Activated CD4-positive, alpha-beta T cell treated with anti-CD3 and anti-CD28 coated beads for 36 hours (primary cell): ENCODE results near the gene NBL1. TPM values are rescaled to one million over a fixed set of nuclear protein-coding genes. Genes with fewer than 3 reads are reported as not detected.

ENCODE experiments used
- ATAC-seq: fragments of 200-7000 bp; cut with Tn5 transposase; one replicate; pipeline ENCODE4 v1.10.0; 2021; ENCODE audit warnings: mild to moderate bottlenecking, moderate library complexity
- CTCF ChIA-PET: fragments of 350-600 bp; sonication (Branson Sonifier 250); formaldehyde crosslinking; loops from one replicate; lab custom pipeline; 2021; ENCODE audit warnings: antibody characterized with exemption; lab: Charles Lee
- POLR2A ChIA-PET: fragments of 350-600 bp; sonication (Branson Sonifier 250); formaldehyde crosslinking; loops from one replicate; lab custom pipeline; 2021; ENCODE audit warnings: antibody characterized with exemption, inconsistent platforms; lab: Charles Lee
- DNase-seq: peaks from one replicate; pipeline ENCODE4 v3.0.0-alpha.2; 2020
- H3K27ac Mint-ChIP-seq: one replicate; pipeline ENCODE4 v1.8.0; 2021; ENCODE audit warnings: mixed read lengths
- H3K27me3 Mint-ChIP-seq: one replicate; pipeline ENCODE4 v1.8.0; 2021; ENCODE audit warnings: mixed read lengths
- H3K36me3 Mint-ChIP-seq: one replicate; pipeline ENCODE4 v1.8.0; 2021; ENCODE audit warnings: low read depth, mixed read lengths
- H3K4me1 Mint-ChIP-seq: one replicate; pipeline ENCODE4 v1.8.0; 2021; ENCODE audit warnings: mixed read lengths
- H3K4me3 Mint-ChIP-seq: one replicate; pipeline ENCODE4 v1.8.0; 2021; ENCODE audit warnings: mild to moderate bottlenecking, moderate library complexity, mixed read lengths
- H3K9me3 Mint-ChIP-seq: one replicate; pipeline ENCODE4 v1.8.0; 2021; ENCODE audit warnings: low read depth, mixed read lengths
- intact Hi-C, 2 experiments: fragments of 100-400 bp; cut with DNase I in 1 of 2; cut with micrococcal nuclease in 1 of 2; formaldehyde crosslinking; loops; one replicate each; pipeline versions ENCODE4 v1.14.2 to v1.15.1; 2022 to 2024; cut with DNase I, micrococcal nuclease
- total RNA-seq, 2 experiments: library from RNA; stranded (reverse); gene quantifications; one replicate each; pipeline ENCODE4 v1.2.3, GENCODE V29; 2021

The NBL1 gene
- total RNA-seq, 2 experiments from 2014 or later, result 10.5 to 10.7 TPM

DNA sequence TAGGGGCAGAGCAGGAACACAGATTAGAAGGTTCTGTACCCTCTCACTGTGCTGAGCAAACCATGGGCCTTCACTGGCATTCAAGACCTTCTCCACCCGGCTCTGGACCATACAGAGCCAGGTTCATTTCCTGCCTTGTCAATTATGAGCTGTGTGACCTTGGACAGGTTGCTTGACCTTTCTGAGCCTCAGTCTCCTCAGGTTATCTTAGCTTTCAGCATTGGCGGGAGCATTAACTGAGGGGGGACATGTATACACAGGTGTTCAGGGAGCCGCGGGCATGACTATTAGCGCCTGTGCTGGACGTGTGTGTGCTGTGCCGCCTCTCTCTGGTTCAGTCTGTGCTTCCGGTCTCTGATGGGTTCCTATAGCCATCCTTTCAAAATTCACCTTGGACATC lies 52.7 kb downstream of the NBL1 start:
- no peak for ATAC-seq
- Mint-ChIP-seq H3K4me1 (no peaks in the 10 kb centered on the region), H3K4me3 (no peak overlapping the region), H3K9me3 (no peaks in the 10 kb centered on the region), H3K27me3 (no peaks in the 10 kb centered on the region), H3K27ac (no peak overlapping the region), H3K36me3 (peaks cover 17% of the 10 kb centered on the region)
- no peak for DNase-seq
- ChIA-PET CTCF (interaction anchor here (3.3 kb wide), 1 partner anchor 35 kb away, joined by 12 read pairs; no protein-coding TSS in a partner anchor), POLR2A (no interaction called here)
- intact Hi-C loops, result no loop called here

GRCh38 chr1:19698181-19698580 lies 54.1 kb downstream of the NBL1 start:
- no peak overlapping the region for H3K27ac Mint-ChIP-seq
- intact Hi-C loops, result no loop called here
- no peaks in the 10 kb centered on the region for H3K27me3 Mint-ChIP-seq
- no peak overlapping the region for H3K4me3 Mint-ChIP-seq
- H3K9me3 Mint-ChIP-seq, result no peaks in the 10 kb centered on the region
- CTCF ChIA-PET, result interaction anchor here (1.7 to 3.3 kb wide), 2 partner anchors 8 to 36 kb away, joined by 5 to 12 read pairs; no protein-coding TSS in a partner anchor
- DNase-seq, result no peak
- no peaks in the 10 kb centered on the region for H3K4me1 Mint-ChIP-seq
- POLR2A ChIA-PET, result no interaction called here
- peaks cover 10% of the 10 kb centered on the region for H3K36me3 Mint-ChIP-seq
- no peak for ATAC-seq

GRCh38 chr1:19700079-19700777 lies 56.1 kb downstream of the NBL1 start:
- intact Hi-C loops, result no loop called here
- no peak for ATAC-seq
- Mint-ChIP-seq H3K9me3 (no peaks in the 10 kb centered on the region), H3K4me3 (no peak overlapping the region), H3K27ac (no peak overlapping the region), H3K4me1 (peaks cover 10% of the 10 kb centered on the region), H3K36me3 (peaks cover 10% of the 10 kb centered on the region), H3K27me3 (no peaks in the 10 kb centered on the region)
- ChIA-PET POLR2A (no interaction called here), CTCF (no interaction called here)
- no peak for DNase-seq

GRCh38 chr1:19703280-19703679 lies 59.2 kb downstream of the NBL1 start:
- ChIA-PET CTCF (interaction anchor here (0.6 to 9.4 kb wide), 12 partner anchors 8 to 661 kb away, joined by 3 to 151 read pairs (median 4); partner anchors contain the start of gene HTR6), POLR2A (no interaction called here)
- DNase-seq, result no peak
- H3K27me3 Mint-ChIP-seq, result no peaks in the 10 kb centered on the region
- H3K27ac Mint-ChIP-seq, result no peak overlapping the region
- no peak for ATAC-seq
- no peaks in the 10 kb centered on the region for H3K9me3 Mint-ChIP-seq
- peaks cover 9% of the 10 kb centered on the region for H3K36me3 Mint-ChIP-seq
- intact Hi-C loops, result no loop called here
- peaks cover 10% of the 10 kb centered on the region for H3K4me1 Mint-ChIP-seq
- no peak overlapping the region for H3K4me3 Mint-ChIP-seq

- POLR2A ChIA-PET, result interaction anchor here (0.5 to 0.6 kb wide), 3 partner anchors 21 to 75 kb away, joined by 3 to 5 read pairs (median 3); no protein-coding TSS in a partner anchor
- Mint-ChIP-seq H3K27ac (no peak overlapping the region), H3K4me3 (no peak overlapping the region), H3K27me3 (no peaks in the 10 kb centered on the region), H3K4me1 (peaks cover 18% of the 10 kb centered on the region), H3K9me3 (no peaks in the 10 kb centered on the region), H3K36me3 (peaks cover 11% of the 10 kb centered on the region)
- CTCF ChIA-PET, result interaction anchor here (0.6 to 9.4 kb wide), 32 partner anchors 8 to 1132 kb away, joined by 3 to 151 read pairs (median 4); partner anchors contain the start of gene HTR6
- intact Hi-C loops, result loop anchor here (1.0 kb wide), 1 partner anchor 43 kb away; no protein-coding TSS in a partner anchor
- DNase-seq (peak; percentile 77), ATAC-seq (peak; percentile 75)
These were observed 60.4 kb downstream of the NBL1 start for GRCh38 chr1:19704247-19705113.

DNA sequence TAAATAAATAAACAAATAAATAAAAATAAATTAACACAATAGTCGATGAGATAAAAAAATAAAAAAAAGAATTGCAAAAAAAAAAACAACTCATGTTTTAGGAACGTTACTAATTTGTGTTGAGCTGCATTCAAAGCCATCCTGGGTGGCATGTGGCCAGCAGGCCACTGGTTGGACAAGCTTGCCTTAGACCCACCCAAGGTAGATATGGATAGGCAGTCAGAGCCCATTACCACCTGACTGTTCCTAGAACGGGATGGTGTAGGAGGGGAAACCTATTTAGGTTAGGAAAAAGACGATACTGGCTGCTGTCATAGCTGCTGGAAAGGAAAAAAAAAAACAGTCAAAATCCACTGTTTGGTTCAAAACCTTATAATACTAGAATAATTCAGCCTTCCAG lies 61.4 kb downstream of the NBL1 start:
- no peak for ATAC-seq
- Mint-ChIP-seq H3K4me3 (no peak overlapping the region), H3K4me1 (peaks cover 22% of the 10 kb centered on the region), H3K27ac (no peak overlapping the region), H3K9me3 (no peaks in the 10 kb centered on the region), H3K36me3 (peaks cover 9% of the 10 kb centered on the region), H3K27me3 (no peaks in the 10 kb centered on the region)
- intact Hi-C loops, result no loop called here
- ChIA-PET CTCF (interaction anchor here (0.6 to 9.4 kb wide), 11 partner anchors 10 to 1131 kb away, joined by 3 to 151 read pairs (median 5); partner anchors contain the start of gene HTR6), POLR2A (interaction anchor here (0.6 to 0.7 kb wide), 4 partner anchors 236 to 741 kb away, joined by 4 to 8 read pairs (median 6); no protein-coding TSS in a partner anchor)
- no peak for DNase-seq

DNA sequence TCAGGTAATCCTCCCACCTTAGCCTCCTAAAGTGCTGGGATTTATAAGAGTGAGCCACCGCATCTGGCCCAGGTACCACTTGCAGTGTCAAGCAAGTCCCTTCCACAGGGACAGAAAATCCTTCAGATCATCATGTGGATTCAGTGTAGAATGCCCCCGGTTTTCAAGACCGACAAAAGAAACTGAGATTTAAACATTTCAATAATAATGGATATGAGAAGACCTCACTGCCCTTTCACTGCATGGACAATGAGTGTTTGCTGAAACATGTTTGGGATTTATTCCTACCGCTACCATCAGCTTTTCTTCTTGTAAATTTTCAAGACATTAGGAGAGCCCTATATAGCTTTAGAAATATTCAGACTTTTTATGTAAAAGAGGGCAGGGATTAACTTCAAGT lies 62.0 kb downstream of the NBL1 start:
- intact Hi-C loops, result no loop called here
- H3K9me3 Mint-ChIP-seq, result no peaks in the 10 kb centered on the region
- no peaks in the 10 kb centered on the region for H3K27me3 Mint-ChIP-seq
- peaks cover 10% of the 10 kb centered on the region for H3K36me3 Mint-ChIP-seq
- ChIA-PET POLR2A (interaction anchor here (0.6 kb wide), 1 partner anchor 444 kb away, joined by 4 read pairs; no protein-coding TSS in a partner anchor), CTCF (interaction anchor here (0.6 to 9.4 kb wide), 7 partner anchors 8 to 515 kb away, joined by 3 to 151 read pairs (median 6); partner anchors contain the start of gene HTR6)
- H3K4me3 Mint-ChIP-seq, result no peak overlapping the region
- DNase-seq (no peak), ATAC-seq (no peak)
- H3K4me1 Mint-ChIP-seq, result peaks cover 29% of the 10 kb centered on the region
- H3K27ac Mint-ChIP-seq, result no peak overlapping the region

Other genes starting within 250 kb of the NBL1 start
- 100 to 1,000 TPM; 320 to 346 TPM for gene CAPZB, start 158.8 kb upstream of the NBL1 start, total RNA-seq
- gene HTR6, start 20.6 kb downstream of the NBL1 start, total RNA-seq, result 1 to 10 TPM; 1.1 to 1.6 TPM
- 10 to 100 TPM; 13.2 to 15.6 TPM for gene TMCO4, start 155.6 kb downstream of the NBL1 start, total RNA-seq
- gene RNF186, start 171.0 kb downstream of the NBL1 start, total RNA-seq, result not detected
- 1 to 10 TPM; 6.6 to 9.2 TPM for gene OTUD3, start 238.1 kb downstream of the NBL1 start, total RNA-seq